ENCODE measurements around the gene PRRG3.

DNA sequence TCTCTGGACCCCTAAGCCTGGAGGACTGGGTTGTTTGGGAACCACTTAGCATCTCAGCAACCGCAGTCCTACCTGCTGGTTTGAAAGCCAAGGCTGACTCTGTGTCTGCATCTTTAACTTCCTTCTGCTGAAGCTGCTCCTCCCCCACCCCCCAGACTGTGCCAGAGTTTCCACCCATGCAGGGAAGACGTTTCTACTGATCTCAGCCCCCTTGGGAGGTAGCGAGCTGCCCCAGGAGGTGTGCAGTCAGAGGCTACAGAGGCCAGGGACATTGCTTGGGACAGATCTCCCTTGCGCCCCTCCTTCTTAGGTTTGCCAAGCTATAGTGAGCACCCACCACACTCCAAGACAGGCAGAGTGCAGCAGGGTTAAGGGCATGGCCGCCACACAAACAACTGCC, 15.9 kb downstream of the PRRG3 start:
- TF ChIP-seq, protein P1, sequence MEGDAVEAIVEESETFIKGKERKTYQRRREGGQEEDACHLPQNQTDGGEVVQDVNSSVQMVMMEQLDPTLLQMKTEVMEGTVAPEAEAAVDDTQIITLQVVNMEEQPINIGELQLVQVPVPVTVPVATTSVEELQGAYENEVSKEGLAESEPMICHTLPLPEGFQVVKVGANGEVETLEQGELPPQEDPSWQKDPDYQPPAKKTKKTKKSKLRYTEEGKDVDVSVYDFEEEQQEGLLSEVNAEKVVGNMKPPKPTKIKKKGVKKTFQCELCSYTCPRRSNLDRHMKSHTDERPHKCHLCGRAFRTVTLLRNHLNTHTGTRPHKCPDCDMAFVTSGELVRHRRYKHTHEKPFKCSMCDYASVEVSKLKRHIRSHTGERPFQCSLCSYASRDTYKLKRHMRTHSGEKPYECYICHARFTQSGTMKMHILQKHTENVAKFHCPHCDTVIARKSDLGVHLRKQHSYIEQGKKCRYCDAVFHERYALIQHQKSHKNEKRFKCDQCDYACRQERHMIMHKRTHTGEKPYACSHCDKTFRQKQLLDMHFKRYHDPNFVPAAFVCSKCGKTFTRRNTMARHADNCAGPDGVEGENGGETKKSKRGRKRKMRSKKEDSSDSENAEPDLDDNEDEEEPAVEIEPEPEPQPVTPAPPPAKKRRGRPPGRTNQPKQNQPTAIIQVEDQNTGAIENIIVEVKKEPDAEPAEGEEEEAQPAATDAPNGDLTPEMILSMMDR (IDR thresholded peaks at IDR 0.05), result no peak
- TF ChIP-seq POLR2AphosphoS5 (IDR thresholded peaks at IDR 0.05), result no peak
